GM12874 (cell line): ENCODE measurements around the gene ERCC6L2.

ENCODE experiments used
- TF ChIP-seq, protein P1 (sequence below): IDR thresholded peaks from 2 replicates; pipeline ENCODE4 v1.5.1; 2011; ENCODE audit warnings: low read depth, mild to moderate bottlenecking, control low read depth, low read length, moderate library complexity; ENCODE audit not compliant: insufficient read depth

The ERCC6L2 gene

DNA sequence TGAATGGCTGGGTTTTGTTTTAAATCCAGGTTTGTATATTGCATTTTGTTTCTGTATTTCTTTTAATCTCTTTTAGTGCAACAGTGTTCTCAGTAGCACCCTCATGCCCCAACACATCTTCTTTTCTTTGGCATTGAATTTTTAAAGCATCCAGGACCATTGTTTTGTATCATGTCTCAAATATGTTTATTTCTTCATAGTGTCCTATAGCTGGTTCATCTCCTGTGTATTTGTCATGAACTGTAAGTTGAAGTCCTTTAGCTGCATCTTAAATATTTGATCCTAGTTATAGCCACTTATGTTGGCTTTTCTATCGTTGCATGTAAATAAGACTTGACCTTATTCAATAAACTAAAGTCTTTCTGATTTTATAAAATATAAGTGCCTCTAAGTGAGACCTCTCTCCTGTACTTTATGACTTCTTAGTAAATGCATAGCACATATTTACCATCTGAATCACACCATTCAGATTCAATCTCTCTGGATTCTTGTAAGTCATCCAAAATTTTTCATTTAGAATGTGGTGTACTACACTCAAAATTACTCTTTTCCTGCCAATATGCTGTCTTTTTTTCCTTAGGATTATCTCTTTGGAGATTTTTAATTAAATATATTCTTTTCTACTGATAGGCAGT lies 21.0 kb upstream of the ERCC6L2 start:
- TF ChIP-seq, protein P1, sequence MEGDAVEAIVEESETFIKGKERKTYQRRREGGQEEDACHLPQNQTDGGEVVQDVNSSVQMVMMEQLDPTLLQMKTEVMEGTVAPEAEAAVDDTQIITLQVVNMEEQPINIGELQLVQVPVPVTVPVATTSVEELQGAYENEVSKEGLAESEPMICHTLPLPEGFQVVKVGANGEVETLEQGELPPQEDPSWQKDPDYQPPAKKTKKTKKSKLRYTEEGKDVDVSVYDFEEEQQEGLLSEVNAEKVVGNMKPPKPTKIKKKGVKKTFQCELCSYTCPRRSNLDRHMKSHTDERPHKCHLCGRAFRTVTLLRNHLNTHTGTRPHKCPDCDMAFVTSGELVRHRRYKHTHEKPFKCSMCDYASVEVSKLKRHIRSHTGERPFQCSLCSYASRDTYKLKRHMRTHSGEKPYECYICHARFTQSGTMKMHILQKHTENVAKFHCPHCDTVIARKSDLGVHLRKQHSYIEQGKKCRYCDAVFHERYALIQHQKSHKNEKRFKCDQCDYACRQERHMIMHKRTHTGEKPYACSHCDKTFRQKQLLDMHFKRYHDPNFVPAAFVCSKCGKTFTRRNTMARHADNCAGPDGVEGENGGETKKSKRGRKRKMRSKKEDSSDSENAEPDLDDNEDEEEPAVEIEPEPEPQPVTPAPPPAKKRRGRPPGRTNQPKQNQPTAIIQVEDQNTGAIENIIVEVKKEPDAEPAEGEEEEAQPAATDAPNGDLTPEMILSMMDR, result no peak

DNA sequence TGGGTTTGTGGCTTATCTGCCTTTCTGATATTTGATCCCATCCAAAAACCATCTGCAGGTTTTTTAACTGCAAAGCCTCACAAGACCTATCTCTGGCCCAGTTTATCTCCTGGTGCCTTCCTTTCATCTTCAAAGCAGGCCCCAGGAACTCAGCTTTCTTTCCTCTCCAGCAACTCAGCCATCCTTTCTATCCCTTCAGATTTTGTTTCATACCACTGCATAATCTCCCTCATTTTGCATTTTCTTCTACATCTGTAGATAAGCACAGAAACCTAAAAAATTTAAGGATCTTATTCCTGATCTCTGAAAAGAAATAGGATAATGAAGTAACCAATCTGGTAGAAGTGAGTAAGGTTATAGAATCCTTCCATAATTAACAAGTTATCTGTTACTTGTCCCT lies 19.5 kb upstream of the ERCC6L2 start:
- TF ChIP-seq, protein P1, result no peak

DNA sequence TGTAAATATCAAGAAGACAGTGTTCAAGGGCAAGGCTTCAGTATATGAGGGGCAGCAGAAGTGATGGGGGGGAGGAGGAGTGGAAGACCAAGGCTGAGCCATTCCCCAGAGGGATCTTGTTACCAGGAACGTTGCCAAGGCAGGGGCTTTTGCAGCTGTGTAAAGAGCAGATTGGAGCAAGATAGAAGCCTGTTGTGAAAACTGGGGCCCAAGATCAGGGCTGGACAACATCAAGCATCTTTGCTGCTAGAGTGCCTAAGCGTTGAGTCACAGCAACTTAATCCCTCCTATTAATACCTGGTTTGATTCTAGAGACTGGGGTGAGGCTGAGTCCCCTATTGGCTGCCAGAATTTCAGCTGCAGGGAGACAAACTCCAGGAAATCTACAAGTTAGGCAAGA lies 18.4 kb upstream of the ERCC6L2 start:
- TF ChIP-seq, protein P1, result no peak

DNA sequence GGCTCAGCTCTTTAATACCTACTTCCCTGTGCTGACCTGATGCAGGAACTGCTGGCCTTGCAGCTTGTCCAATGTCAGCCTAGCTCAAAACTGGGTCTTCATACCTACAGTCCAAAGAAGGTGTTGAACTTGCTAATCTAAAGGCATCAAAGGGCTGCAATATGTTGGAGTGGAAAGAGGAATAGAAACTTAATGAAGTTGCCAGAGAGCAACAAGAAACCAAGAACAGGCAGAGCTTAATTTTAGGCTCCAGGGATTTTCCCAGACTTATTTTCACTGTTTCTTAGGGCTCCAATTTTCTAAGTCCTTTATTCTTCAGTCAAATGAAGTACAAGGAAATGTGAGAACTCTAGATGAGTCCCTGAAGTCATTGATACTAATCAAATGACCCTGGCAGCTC lies 17.6 kb upstream of the ERCC6L2 start:
- TF ChIP-seq, protein P1, result no peak

DNA sequence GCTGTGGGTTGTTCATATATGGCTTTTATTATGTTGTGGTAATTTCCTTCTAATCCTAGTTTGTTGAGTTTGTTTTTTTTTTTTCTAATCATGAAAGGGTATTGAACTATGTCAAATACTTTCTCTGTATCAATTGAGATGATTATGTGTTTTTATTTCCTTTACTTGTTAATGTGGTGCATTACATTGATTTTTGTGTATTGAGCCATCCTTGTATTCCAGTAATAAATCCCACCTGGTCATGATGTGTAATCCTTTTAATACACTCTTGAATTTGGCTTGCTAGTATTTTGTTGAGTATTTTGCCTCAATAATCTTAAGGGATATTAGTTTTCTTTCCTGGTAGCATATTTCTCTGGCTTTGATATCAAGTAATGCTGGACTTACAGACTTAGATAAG lies 13.1 kb upstream of the ERCC6L2 start:
- TF ChIP-seq, protein P1, result no peak

DNA sequence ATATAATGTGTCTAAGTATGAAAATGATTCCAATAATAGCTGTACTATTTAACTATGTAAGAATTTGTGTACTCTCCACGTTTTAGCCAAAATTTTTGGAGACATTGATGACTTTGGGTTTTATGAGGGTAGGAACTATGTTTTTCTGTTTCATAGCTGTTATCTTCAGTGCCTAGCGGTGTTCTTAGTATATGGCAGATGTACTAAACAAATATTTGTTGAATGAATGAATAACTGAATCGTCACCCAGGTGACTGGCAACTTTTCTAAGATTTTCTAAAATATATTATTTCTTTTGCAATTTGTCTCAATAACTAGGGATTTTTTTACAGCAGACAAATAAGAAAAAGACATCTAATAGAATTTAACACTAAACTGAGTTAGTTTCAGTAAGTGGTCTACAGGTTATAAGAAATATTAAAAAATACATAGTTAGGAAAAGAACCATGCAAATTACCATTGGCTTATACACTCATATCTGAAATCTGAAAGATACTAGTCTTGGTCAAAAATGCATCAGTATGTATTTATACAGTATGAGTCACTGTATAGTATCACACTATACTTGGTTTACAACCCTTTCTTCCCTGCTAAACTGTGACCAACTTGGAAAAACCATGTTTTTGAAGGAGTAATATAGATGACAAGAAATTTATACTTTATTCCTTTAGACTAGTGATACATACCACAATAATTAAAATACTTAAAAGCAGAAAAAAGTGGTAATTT lies 10.5 kb upstream of the ERCC6L2 start:
- TF ChIP-seq, protein P1, result no peak

DNA sequence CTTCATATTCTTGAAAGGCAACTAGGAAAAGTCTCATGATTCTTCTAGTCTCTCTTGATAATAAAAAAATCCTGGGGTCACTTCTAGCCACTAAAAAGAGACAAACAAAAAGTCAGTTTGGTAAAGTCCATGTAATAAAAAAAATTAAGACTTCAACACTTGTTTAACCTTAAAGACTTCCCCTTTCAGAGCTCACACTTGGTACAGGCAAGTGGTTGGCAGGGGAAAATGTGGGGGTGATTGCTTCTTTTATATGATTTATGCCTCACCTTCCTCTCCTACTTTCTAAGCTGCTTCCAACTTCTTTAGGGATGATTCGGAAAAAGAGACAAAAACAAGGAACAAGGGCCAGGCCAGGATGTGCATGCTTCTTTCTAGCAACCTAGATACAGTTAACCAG lies 5.1 kb upstream of the ERCC6L2 start:
- TF ChIP-seq, protein P1, result no peak
